Right renal cortex interstitium (tissue), 3 donors: ENCODE data around the gene LIPI. TPM values are rescaled to one million over a fixed set of nuclear protein-coding genes. Genes with fewer than 3 reads are reported as not detected.
"Not testable (repeated sequence)": the region's sequence is repeated elsewhere in the genome, so short reads cannot be mapped to it uniquely, and the experiment has no call there.

ENCODE experiments used
- DNase-seq, 3 donors: peaks; one replicate each; pipeline ENCODE4 v3.0.0-alpha.2; 2013; ENCODE audit warnings: low read depth in 3 of 3, low spot score in 2 of 3
- polyA plus RNA-seq, 3 donors: library from polyadenylated mRNA; unstranded; fragments of 120-200 nt; gene quantifications; one replicate each; pipeline ENCODE4 v1.2.1, GENCODE V29; 2013; ENCODE audit not compliant: insufficient read length in 3 of 3

Gene LIPI
- polyA plus RNA-seq, 3 donors = 0.19 to 0.22 (median 0.21) TPM

GRCh38 chr21:14120091-14120734 is 90.5 kb downstream of the LIPI start:
- no peak for DNase-seq

- no peak for DNase-seq
These were observed 91.7 kb downstream of the LIPI start for GRCh38 chr21:14119038-14119437.

- DNase-seq = no peak
These were observed 94.7 kb downstream of the LIPI start for GRCh38 chr21:14116080-14116481.

DNA sequence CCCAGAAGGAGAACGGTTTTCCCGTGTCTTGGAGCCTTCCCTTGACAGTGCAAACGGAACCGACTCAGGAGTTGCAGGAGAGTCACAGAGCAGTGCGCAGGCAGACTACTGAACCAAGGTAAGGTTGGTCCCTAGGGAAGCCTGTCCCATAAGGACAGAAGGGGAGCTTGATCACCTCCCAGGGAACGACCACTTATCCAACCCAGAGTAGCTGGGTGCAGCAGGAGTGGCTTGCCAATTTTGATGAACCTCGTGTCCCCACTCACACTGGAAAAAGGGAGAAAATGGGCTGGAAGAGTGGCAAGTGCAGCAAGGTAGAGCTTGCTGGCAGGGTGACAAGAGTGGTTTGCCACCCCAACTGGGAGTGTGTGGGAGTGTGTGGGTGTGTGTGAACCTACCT is 95.1 kb downstream of the LIPI start:
- no peak for DNase-seq

- no peak for DNase-seq
These were observed 96.5 kb downstream of the LIPI start for GRCh38 chr21:14114251-14114650.

DNA sequence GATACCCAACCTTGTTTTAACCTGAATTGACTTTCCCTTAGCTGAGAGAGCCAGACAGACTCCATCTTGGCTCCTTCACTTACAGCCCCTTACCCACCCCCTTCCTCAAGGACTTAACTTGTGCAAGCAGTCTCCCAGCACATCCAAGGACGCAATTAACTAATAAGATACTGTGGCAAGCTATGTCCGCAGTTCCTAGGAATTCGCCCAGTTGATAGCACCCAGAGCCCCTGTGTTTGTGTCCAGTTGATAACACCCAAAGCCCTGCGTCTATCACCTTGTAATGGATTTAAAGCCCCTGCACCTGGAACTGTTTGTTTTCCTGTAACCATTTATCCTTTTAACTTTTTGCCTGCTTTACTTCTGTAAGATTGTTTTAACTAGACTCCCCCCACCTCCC is 106.2 kb downstream of the LIPI start:
- DNase-seq = not testable (repeated sequence)

- no peak for DNase-seq
These were observed 111.2 kb downstream of the LIPI start for GRCh38 chr21:14099570-14099969.

DNA sequence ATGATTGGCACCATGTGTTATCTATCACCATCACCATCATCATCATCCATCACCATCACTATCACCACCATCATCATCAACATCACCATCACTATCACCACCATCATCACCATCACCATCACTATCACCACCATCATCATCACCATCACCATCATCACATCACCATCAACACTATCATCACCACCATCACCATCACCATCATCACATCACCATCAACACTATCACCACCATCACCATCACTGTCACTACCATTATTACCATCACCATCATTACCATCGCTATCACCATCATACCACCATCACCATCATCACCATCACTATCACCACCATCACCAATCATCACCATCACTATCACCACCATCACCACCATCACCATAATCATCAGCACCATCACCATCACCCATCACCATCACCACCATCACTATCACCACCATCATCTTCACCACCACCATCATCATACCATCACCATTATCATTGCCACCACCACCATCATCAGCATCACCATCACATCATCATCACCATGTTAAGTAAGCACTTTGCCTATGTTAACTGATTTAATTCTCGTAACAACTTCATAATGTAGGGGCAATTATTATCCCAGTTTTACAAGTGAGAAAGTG is 112.8 kb downstream of the LIPI start:
- DNase-seq = no peak

GRCh38 chr21:14096577-14096976 is 114.2 kb downstream of the LIPI start:
- DNase-seq = no peak

DNA sequence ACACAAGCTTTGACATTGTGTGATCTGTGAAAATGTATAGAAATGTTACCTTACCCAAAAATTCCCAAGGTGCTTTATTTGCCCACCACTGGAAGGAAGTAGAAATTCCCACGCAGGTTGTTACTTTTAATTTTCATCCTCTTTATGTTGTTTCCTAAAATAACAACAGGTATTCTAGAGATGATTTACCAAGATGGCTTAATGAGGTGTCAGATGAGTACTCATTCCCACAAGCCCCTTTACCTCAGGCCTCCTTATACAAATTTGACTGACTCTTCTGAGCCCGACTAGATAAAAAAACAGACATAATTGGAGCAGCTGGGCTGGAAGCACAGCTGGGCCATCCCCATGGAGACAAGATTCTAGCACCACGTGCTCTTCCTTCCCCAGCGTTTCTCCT is 114.6 kb downstream of the LIPI start:
- no peak for DNase-seq

GRCh38 chr21:14095056-14095455 is 115.7 kb downstream of the LIPI start:
- no peak for DNase-seq

DNA sequence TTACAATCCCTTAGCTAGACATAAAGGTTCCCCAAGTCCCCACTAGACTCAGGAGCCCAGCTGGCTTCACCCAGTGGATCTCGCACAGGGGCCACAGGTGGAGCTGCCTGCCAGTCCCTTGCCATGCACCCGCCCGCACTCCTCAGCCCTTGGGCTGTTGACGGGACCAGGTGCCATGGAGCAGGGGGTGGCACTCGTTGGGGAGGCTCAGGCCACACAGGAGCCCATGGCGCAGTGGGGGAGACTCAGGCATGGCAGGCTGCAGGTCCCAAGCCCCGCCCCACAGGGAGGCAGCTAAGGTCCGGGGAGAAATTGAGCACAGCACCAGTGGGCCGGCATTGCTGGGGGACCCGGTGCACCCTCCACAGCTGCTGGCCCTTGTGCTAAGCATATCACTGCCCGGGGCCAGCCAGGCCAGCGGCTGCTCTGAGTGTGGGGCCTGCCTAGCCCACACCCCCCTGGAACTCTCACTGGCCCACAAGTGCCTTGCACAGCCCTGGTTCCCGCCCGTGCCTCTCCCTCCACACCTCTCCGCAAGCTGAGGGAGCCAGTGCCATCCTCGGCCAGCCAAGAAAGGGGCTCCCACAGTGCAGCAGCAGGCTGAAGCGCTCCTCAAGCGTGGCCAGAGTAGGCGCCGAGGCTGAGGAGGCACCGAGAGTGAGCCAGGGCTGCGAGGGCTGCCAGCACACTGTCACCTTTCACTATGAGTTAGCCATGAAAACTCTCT is 117.8 kb downstream of the LIPI start:
- DNase-seq = no peak

- DNase-seq = not testable (repeated sequence)
These were observed 120.6 kb downstream of the LIPI start for GRCh38 chr21:14090184-14090583.

DNA sequence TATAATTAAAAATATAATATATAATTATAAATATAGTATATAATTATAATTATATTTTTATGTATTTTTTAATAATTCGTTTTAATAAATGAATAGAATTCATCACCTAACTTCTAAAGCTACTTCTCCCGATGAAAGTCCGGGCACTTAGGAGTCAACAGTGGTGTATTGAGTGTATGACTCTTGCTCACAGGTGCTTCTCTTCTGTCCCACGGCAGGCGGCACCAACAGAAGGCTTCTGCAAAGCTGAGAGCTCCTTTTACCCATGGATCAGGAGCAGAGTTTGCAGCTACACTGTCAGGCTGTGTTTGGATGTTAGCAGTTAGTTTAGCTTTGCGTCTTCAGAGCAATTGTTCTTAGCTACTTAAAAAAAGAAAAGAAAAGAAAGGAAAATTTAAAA is 122.4 kb downstream of the LIPI start:
- DNase-seq = no peak

DNA sequence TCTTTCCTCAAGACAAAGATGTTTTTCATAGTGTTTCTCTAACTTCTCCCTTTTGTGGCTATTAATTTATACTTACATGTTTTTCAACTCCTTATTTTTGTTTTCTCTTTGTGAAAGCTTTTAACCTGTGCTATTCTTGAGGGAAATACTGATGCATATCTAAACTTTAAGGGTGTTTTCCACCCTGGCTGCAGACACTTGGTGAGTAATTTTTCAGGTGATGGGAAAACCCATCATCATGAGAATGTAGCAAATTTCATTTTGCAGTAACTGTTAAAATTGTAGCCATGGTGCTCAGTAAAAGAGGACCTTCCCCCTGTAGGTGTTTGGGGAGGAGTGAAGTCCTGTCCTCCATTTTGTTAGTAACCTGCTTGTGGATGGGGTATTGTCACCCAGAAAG is 124.2 kb downstream of the LIPI start:
- DNase-seq = no peak

- DNase-seq = no peak
These were observed 126.1 kb downstream of the LIPI start for GRCh38 chr21:14084701-14085100.

DNA sequence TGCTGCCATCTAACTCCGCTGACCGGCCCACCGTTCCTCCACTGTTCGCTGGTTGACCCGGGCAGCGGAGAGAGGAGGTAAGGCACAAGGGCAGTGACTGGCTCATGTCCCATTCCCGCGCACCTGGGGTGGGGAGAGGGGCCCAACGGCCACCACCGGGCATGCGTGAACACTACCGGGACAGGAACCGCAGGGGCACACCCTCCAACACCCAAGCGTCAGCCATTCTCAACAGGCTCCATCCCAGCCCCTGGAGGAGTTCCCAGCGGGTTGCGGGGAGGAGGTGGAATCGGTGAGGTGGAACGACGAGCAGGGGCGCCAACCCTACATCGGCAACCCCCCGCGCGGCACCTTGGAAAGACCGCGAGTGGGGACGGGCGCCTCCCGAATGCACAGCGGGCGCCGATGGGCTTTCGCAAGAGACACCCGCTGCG is 126.7 kb downstream of the LIPI start:
- DNase-seq = no peak

DNA sequence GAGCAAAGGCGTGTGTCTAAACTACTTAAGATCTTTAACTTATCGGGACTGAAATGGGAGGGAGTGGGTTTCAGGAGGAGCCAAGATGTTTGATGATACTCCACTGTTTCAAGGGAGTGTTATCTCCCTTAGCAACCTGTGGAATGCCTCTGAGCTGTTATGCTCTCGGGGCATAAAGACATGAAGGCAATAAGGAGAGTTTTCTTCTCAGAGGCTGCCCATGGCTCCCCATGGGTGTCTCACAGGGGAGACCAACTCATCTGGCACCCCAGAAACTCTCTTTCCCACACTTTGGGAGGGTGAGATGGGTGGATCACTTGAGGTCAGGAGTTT is 130.0 kb downstream of the LIPI start:
- no peak for DNase-seq

DNA sequence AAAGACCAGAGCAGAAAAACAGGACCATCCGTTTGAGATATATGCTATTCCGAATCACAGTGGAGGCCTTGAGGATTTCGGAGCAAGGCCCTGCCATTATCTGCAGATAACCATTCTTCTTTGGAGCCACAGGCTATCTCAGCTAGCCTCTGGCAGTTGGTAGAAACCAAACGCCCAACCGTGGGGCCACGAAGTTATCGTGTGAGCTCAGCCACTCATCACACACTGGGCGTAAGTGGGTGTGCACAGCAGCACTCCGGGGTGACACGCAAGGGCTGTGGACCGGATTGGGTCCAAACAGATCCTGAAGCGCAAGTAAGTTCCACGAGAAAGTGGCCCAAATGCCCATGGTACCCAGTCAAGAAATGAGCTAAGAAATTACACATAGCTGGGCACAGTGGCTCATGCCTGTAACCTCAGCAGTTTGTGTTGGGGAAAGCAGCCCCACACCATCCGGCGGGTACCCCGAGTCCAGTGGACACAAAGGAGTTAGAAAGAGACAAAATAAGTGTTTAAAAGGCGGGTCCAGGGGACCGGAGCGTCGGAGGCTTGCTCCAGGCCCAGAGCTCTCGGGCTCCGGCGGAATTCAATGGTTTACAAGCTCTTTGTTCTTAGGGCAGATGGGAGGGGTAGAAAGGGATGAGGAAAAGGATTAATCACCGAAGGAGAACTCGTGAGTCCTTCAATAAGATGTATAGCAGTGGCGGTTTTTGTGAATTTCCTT is 130.6 kb downstream of the LIPI start:
- DNase-seq = no peak

GRCh38 chr21:14078746-14079375 is 131.9 kb downstream of the LIPI start:
- no peak for DNase-seq
